ENCODE results near the gene KRTAP20-3.

Gene KRTAP20-3

DNA sequence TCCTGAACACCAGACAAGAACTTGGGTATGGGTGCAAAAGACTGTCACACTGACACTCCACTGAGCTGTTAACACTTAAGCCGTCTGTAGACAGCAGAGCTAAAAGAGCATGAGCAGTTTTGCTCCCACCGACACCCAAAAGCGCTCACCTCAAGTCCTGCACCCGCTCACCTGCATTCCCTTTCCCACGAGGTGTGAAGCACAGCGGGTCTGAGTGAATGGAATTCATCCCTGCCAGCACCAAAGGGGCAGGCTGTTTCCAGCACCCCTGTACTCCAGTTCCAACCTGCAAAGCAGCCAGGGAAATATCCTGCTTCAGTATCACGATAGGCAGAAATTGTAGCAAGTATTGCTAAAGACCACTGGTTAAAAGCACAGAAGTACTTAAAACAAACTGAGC is 47.2 kb downstream of the KRTAP20-3 start:
- DNase-seq, result no peak
